H1 (cell line): ENCODE results near the gene TOP3B. TPM values are rescaled to one million over a fixed set of nuclear protein-coding genes. Genes with fewer than 3 reads are reported as not detected.

ENCODE experiments used
- CTCF ChIA-PET: fragments of 300-600 bp; sonication (Branson Sonifier 250); formaldehyde crosslinking; loops from one replicate; lab custom pipeline; 2021; ENCODE audit not compliant: partially characterized antibody; lab: Charles Lee
- POLR2A ChIA-PET: fragments of 300-600 bp; sonication (Branson Sonifier 250); formaldehyde crosslinking; loops from one replicate; lab custom pipeline; 2021; ENCODE audit warnings: inconsistent platforms; ENCODE audit not compliant: partially characterized antibody; lab: Charles Lee
- DNase-seq, 2 experiments: peaks; one replicate each; pipeline versions ENCODE4 v3.0.0 to v3.0.0-alpha.2; 2010 to 2022; ENCODE audit warnings: low spot score in 2 of 2, low read depth in 1 of 2, mixed read lengths in 1 of 2
- FAIRE-seq: peaks from 2 replicates; lab custom pipeline; 2011; peaks lifted over from hg19 to GRCh38; lab: Jason Lieb, UNC
- H2AFZ ChIP-seq: 2 replicates; pipeline ENCODE4 v1.8.1; 2012; ENCODE audit warnings: low read length, inconsistent platforms
- H2AK5ac ChIP-seq: 2 replicates; pipeline ENCODE4 v1.6.1; 2013; ENCODE audit warnings: low read depth, low read length
- H2BK120ac ChIP-seq: replicated peaks from 2 replicates; pipeline ENCODE3; 2013; ENCODE audit warnings: low read depth, low read length, inconsistent platforms
- H2BK12ac ChIP-seq: 2 replicates; pipeline ENCODE4 v1.6.1; 2013; ENCODE audit warnings: low read depth, low read length
- H2BK15ac ChIP-seq: 2 replicates; pipeline ENCODE4 v1.6.1; 2013; ENCODE audit warnings: low read length
- H2BK20ac ChIP-seq: 2 replicates; pipeline ENCODE4 v1.6.1; 2013; ENCODE audit warnings: low read length
- H2BK5ac ChIP-seq: 2 replicates; pipeline ENCODE4 v1.6.1; 2013; ENCODE audit warnings: low read depth, low read length
- H3K14ac ChIP-seq: 2 replicates; pipeline ENCODE4 v1.6.1; 2013; ENCODE audit warnings: inconsistent platforms; ENCODE audit not compliant: insufficient read length
- H3K18ac ChIP-seq: 2 replicates; pipeline ENCODE4 v1.6.1; 2013; ENCODE audit warnings: low read length; ENCODE audit errors: extremely low read depth
- H3K23ac ChIP-seq: 2 replicates; pipeline ENCODE4 v1.6.1; 2013; ENCODE audit warnings: inconsistent platforms; ENCODE audit not compliant: insufficient read length
- H3K23me2 ChIP-seq: 2 replicates; pipeline ENCODE4 v1.6.1; 2013; ENCODE audit warnings: low read depth, low read length
- H3K27ac ChIP-seq: 2 replicates; pipeline ENCODE4 v1.6.1; 2011; ENCODE audit warnings: low read depth, low read length, inconsistent platforms
- H3K27me3 ChIP-seq, 4 experiments: replicated peaks in 1 of 4; 1 replicate in 1 of 4; 2 replicates in 3 of 4; pipeline versions ENCODE4 v1.6.1 to v1.8.1; 2011 to 2013; ENCODE audit warnings: low read length in 3 of 4, mild to moderate bottlenecking in 3 of 4, inconsistent platforms in 2 of 4, mixed read lengths in 2 of 4, moderate library complexity in 1 of 4; ENCODE audit not compliant: control insufficient read depth in 3 of 4, insufficient read depth in 3 of 4; ENCODE audit errors: extremely low read depth in 1 of 4
- H3K36me3 ChIP-seq, 4 experiments: 2 replicates each; pipeline versions ENCODE4 v1.6.1 to v1.8.1; 2011 to 2013; ENCODE audit warnings: mild to moderate bottlenecking in 4 of 4, low read length in 3 of 4, moderate library complexity in 2 of 4, control low read depth in 1 of 4, inconsistent platforms in 1 of 4; ENCODE audit not compliant: insufficient read depth in 4 of 4, control insufficient read depth in 2 of 4
- H3K4ac ChIP-seq: replicated peaks from 2 replicates; pipeline ENCODE3; 2013; ENCODE audit warnings: low read length, low read depth, mixed read lengths, inconsistent platforms; ENCODE audit not compliant: insufficient read length
- H3K4me1 ChIP-seq, 4 experiments: replicated peaks in 1 of 4; 1 replicate in 1 of 4; 2 replicates in 3 of 4; pipeline versions ENCODE4 v1.6.1 to v1.8.1; 2011 to 2013; ENCODE audit warnings: low read length in 3 of 4, inconsistent platforms in 2 of 4, mixed read lengths in 1 of 4; ENCODE audit not compliant: insufficient read depth in 4 of 4, control insufficient read depth in 3 of 4
- H3K4me2 ChIP-seq, 2 experiments: 2 replicates each; pipeline versions ENCODE4 v1.6.1 to v1.8.1; 2011 to 2013; ENCODE audit warnings: low read depth in 2 of 2, low read length in 2 of 2, control low read depth in 1 of 2, inconsistent platforms in 1 of 2, mild to moderate bottlenecking in 1 of 2; ENCODE audit not compliant: insufficient read depth in 1 of 2
- H3K4me3 ChIP-seq, 4 experiments: fragments of 200-600, 300-600 bp in 1 of 4; sonication (generic), shearing (Covaris generic), sonication (Bioruptor Twin) in 1 of 4; 2 replicates each; pipeline versions ENCODE4 v1.5.1 to v1.8.1; 2011 to 2016; ENCODE audit warnings: low read length in 4 of 4, low read depth in 3 of 4, control low read depth in 2 of 4, inconsistent platforms in 2 of 4, mild to moderate bottlenecking in 2 of 4, mixed read lengths in 1 of 4, moderate library complexity in 1 of 4; ENCODE audit not compliant: insufficient read depth in 2 of 4; ENCODE audit errors: extremely low read depth in 1 of 4
- H3K56ac ChIP-seq: replicated peaks from 2 replicates; pipeline ENCODE3; 2013; ENCODE audit warnings: low read depth, mild to moderate bottlenecking, mixed read lengths, low read length, inconsistent platforms; ENCODE audit not compliant: insufficient read length
- H3K79me1 ChIP-seq: 2 replicates; pipeline ENCODE4 v1.6.1; 2013; ENCODE audit warnings: low read depth, low read length, control low read depth
- H3K79me2 ChIP-seq, 2 experiments: 2 replicates each; pipeline versions ENCODE4 v1.6.1 to v1.8.1; 2012 to 2013; ENCODE audit warnings: low read length in 2 of 2, mild to moderate bottlenecking in 2 of 2, inconsistent platforms in 1 of 2; ENCODE audit not compliant: insufficient read depth in 2 of 2, control insufficient read depth in 1 of 2
- H3K9ac ChIP-seq, 4 experiments: replicated peaks in 1 of 4; 1 replicate in 1 of 4; 2 replicates in 3 of 4; pipeline versions ENCODE4 v1.6.1 to v1.8.1; 2011 to 2013; ENCODE audit warnings: low read depth in 3 of 4, low read length in 3 of 4, control low read depth in 2 of 4, mild to moderate bottlenecking in 2 of 4, moderate library complexity in 2 of 4, inconsistent platforms in 1 of 4; ENCODE audit errors: extremely low read depth in 1 of 4
- H3K9me3 ChIP-seq, 2 experiments: 2 replicates each; pipeline versions ENCODE4 v1.6.1 to v1.8.1; 2012 to 2013; ENCODE audit warnings: mild to moderate bottlenecking in 2 of 2, moderate library complexity in 2 of 2, control low read depth in 1 of 2, inconsistent platforms in 1 of 2, low read depth in 1 of 2, low read length in 1 of 2, mixed read lengths in 1 of 2; ENCODE audit not compliant: insufficient read depth in 2 of 2
- H4K20me1 ChIP-seq, 2 experiments: replicated peaks in 1 of 2; 2 replicates each; pipeline versions ENCODE3 to v1.8.1; 2011 to 2013; ENCODE audit warnings: inconsistent platforms in 2 of 2, low read length in 2 of 2, mild to moderate bottlenecking in 1 of 2; ENCODE audit not compliant: insufficient read depth in 2 of 2, control insufficient read depth in 1 of 2
- H4K5ac ChIP-seq: 2 replicates; pipeline ENCODE4 v1.6.1; 2013; ENCODE audit warnings: low read length, low read depth, mixed read lengths, inconsistent platforms; ENCODE audit not compliant: insufficient read length
- H4K8ac ChIP-seq: 2 replicates; pipeline ENCODE4 v1.8.0; 2013; ENCODE audit warnings: mild to moderate bottlenecking, moderate library complexity, low read length, inconsistent platforms; ENCODE audit not compliant: insufficient read depth; ENCODE audit errors: extremely low read depth
- H4K91ac ChIP-seq: replicated peaks from 2 replicates; pipeline ENCODE3; 2013; ENCODE audit warnings: low read length, mixed read lengths, inconsistent platforms; ENCODE audit not compliant: insufficient read length
- BCL11A ChIP-seq, 2 experiments: IDR thresholded peaks; one replicate each; pipeline ENCODE4 v1.6.1; 2011; ENCODE audit warnings: low read depth in 2 of 2, low read length in 2 of 2, mild to moderate bottlenecking in 2 of 2
- CBX5 ChIP-seq: fragments of 300-800, 300-1000 bp; sonication (generic); IDR thresholded peaks from 2 replicates; pipeline ENCODE4 v1.7.1; 2016; ENCODE audit warnings: antibody characterized with exemption, low read length, low read depth
- CHD1 ChIP-seq: IDR thresholded peaks from 2 replicates; pipeline ENCODE4 v1.6.1; 2012; ENCODE audit warnings: low read depth, low read length, improper control_type of control experiment
- CREB1 ChIP-seq: IDR thresholded peaks from 2 replicates; pipeline ENCODE4 v1.6.1; 2012; ENCODE audit warnings: inconsistent platforms
- EGR1 ChIP-seq: IDR thresholded peaks from 2 replicates; pipeline ENCODE4 v1.6.1; 2011; ENCODE audit warnings: low read depth, low read length, borderline replicate concordance
- EZH2 ChIP-seq: fragments of 200-600 bp; sonication (generic); IDR thresholded peaks from 2 replicates; pipeline ENCODE4 v1.7.1; 2012; ENCODE audit warnings: low read depth, mild to moderate bottlenecking, moderate library complexity, low read length, inconsistent platforms; ENCODE audit not compliant: severe bottlenecking
- HDAC2 ChIP-seq, 2 experiments: fragments of 300-600 bp in 1 of 2; sonication (generic) in 1 of 2; IDR thresholded peaks; 2 replicates each; pipeline ENCODE4 v1.6.1; 2011 to 2012; ENCODE audit warnings: low read depth in 2 of 2, low read length in 2 of 2, mild to moderate bottlenecking in 2 of 2, moderate library complexity in 2 of 2, borderline replicate concordance in 1 of 2, inconsistent platforms in 1 of 2
- KDM1A ChIP-seq: fragments of 200-600, 300-600 bp; sonication (generic); IDR thresholded peaks from 2 replicates; pipeline ENCODE4 v1.7.1; 2016; ENCODE audit warnings: mild to moderate bottlenecking, low read length, borderline replicate concordance
- RFX5 ChIP-seq: IDR thresholded peaks from 2 replicates; pipeline ENCODE4 v1.6.1; 2011; ENCODE audit warnings: low read depth, low read length, improper control_type of control experiment, borderline replicate concordance
- SIX5 ChIP-seq: IDR thresholded peaks from 2 replicates; pipeline ENCODE4 v1.6.1; 2011; ENCODE audit warnings: mild to moderate bottlenecking, low read depth, low read length
- SP4 ChIP-seq: IDR thresholded peaks from 2 replicates; pipeline ENCODE4 v1.6.1; 2012; ENCODE audit warnings: low read length, inconsistent platforms
- USF2 ChIP-seq: IDR thresholded peaks from 2 replicates; pipeline ENCODE4 v1.6.1; 2011; ENCODE audit warnings: low read length, improper control_type of control experiment
- WGBS, 2 experiments: shearing (Covaris generic) in 1 of 2; methylation state at CpG; one replicate each; pipeline versions ENCODE4 v1.1.6 to v1.1.7; 2013 to 2015; ENCODE audit warnings: low lambda C conversion rate in 2 of 2, mixed read lengths in 2 of 2, inconsistent platforms in 1 of 2, low coverage in 1 of 2, missing lambda C conversion rate in 1 of 2; ENCODE audit not compliant: insufficient replicate concordance in 2 of 2, insufficient coverage in 1 of 2, insufficient read length in 1 of 2; ENCODE audit errors: extremely low coverage in 1 of 2, missing lambda C conversion rate in 1 of 2; 5-methylcytosine and 5-hydroxymethylcytosine counted together
- polyA plus RNA-seq, 7 experiments: library from polyadenylated mRNA; depleted of rRNA in 3 of 7; stranded (reverse) in 5 of 7; unstranded in 2 of 7; fragments of >200 nt in 5 of 7; fragments of 200-250 nt in 2 of 7; gene quantifications; 1 replicate in 5 of 7; 2 replicates in 1 of 7; 4 replicates in 1 of 7; pipeline versions ENCODE4 v1.2.1 to v1.2.3, GENCODE V29; 2011 to 2013; ENCODE audit warnings: missing spikeins in 2 of 7, mixed read lengths in 2 of 7
- total RNA-seq: library from RNA; stranded (reverse); fragmentation: NEBNext Ultra II Directional; extraction: Animal tissue kit (Norgen Biotek cat#: 25700); gene quantifications from 2 replicates; pipeline ENCODE4 v1.2.1, GENCODE V29; 2021

TOP3B gene
- total and polyA plus RNA-seq, 2 of the 8 experiments (the other 6 are each of a cell fraction or from before 2014, with no cell fraction given), result 30.4 to 52.8 TPM

- no peak overlapping the region for H4K91ac ChIP-seq
- H3K9ac ChIP-seq, result no peak overlapping the region
- H3K36me3 ChIP-seq, result peaks cover 32 to 65% (median 60%) of the 10 kb centered on the region in 4 experiments
- H2BK15ac ChIP-seq, result no peak overlapping the region
- H2BK120ac ChIP-seq, result no peak overlapping the region
- 92% methylated on average over 7 of the region's 7 CpGs; no CpG with 5 or more reads in 1 of the 2 experiments for WGBS, 2 experiments
- H2BK12ac ChIP-seq, result no peak overlapping the region
- H2BK5ac ChIP-seq, result no peak overlapping the region
- H2AK5ac ChIP-seq, result no peak overlapping the region
- no peaks in the 10 kb centered on the region for H3K23me2 ChIP-seq
- no peak overlapping the region for H2AFZ ChIP-seq
- H3K79me2 ChIP-seq, result no peaks in the 10 kb centered on the region
- H3K18ac ChIP-seq, result no peak overlapping the region
- CTCF ChIA-PET, result interaction anchor here (0.7 to 1.5 kb wide), 4 partner anchors 10 to 75 kb away, joined by 3 to 5 read pairs (median 4); partner anchors contain the start of gene TOP3B
- H3K4me1 ChIP-seq, result no peaks in the 10 kb centered on the region
- no peak overlapping the region for H3K14ac ChIP-seq
- no peak overlapping the region for H3K4me3 ChIP-seq
- no peak overlapping the region for H3K4ac ChIP-seq
- no peak overlapping the region for H3K27ac ChIP-seq
- no peaks in the 10 kb centered on the region for H3K27me3 ChIP-seq
- peaks cover 0 to 8% of the 10 kb centered on the region in 2 experiments; a peak in 1 of 4 replicates for H3K9me3 ChIP-seq
- no peaks in the 10 kb centered on the region for H3K79me1 ChIP-seq
- peaks cover 0 to 16% of the 10 kb centered on the region in 2 experiments for H4K20me1 ChIP-seq
- POLR2A ChIA-PET, result interaction anchor here (1.0 to 4.2 kb wide), 5 partner anchors 9 to 90 kb away, joined by 3 to 19 read pairs (median 11); partner anchors contain the start of genes PPM1F and TOP3B
- no peak for TF ChIP-seq CBX5
- no peak for TF ChIP-seq BCL11A (IDR thresholded peaks at IDR 0.05; ENCODE audit: low read depth in 2 of 2, low read length in 2 of 2)
- TF ChIP-seq HDAC2 (IDR thresholded peaks at IDR 0.05; ENCODE audit: borderline replicate concordance in 1 of 2, low read depth in 2 of 2, low read length in 2 of 2), result no peak
- TF ChIP-seq SIX5, result no peak
- TF ChIP-seq CREB1, result no peak
- no peak for TF ChIP-seq KDM1A
- TF ChIP-seq CHD1, result no peak
- no peak for TF ChIP-seq EZH2
- no peak for TF ChIP-seq EGR1
- TF ChIP-seq RFX5, result no peak
- TF ChIP-seq SP4, result no peak
- TF ChIP-seq USF2, result no peak
- H3K23ac ChIP-seq, result no peak overlapping the region
- no peak overlapping the region for H3K4me2 ChIP-seq
- FAIRE-seq (no peak), DNase-seq (no peak)
- H2BK20ac ChIP-seq, result no peak overlapping the region
- no peak overlapping the region for H4K8ac ChIP-seq
- H3K56ac ChIP-seq, result no peak overlapping the region
- no peak overlapping the region for H4K5ac ChIP-seq
Measured at GRCh38 chr22:21967693-21968271, 14.8 kb downstream of the TOP3B start.
